Measurements from ENCODE around the gene CLEC2L.

The CLEC2L gene

DNA sequence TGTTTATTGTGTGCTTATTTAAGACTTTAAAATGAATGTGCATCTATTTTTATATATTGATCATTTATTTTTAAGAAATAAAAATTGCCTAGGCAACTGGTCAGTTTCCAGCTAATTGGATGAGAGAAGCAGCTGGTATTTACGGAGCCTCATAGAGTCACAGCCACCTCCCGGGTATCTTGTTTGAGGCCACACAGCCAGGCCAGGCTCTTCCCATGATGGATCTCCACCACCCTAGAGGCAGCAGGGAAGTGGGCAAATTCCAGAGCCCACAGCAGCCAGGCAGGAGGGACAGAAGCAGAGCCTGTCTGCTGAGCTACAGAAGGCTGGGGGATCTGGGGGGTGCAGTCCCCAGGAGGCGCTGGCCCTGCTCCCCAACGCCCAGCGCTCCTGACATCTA lies 61.6 kb downstream of the CLEC2L start:
- H3K9me2 ChIP-seq (replicated peaks; ENCODE audit: insufficient read depth, low read length): no peaks in the 10 kb centered on the region
- no peaks in the 10 kb centered on the region for H3K27me3 ChIP-seq (ENCODE audit: low read length)
- H3K27ac ChIP-seq (ENCODE audit: low read depth, low read length): no peak overlapping the region
- no peak overlapping the region for H3K4me3 ChIP-seq (ENCODE audit: insufficient read depth, low read length, poor library complexity, severe bottlenecking)
- H3K9ac ChIP-seq (ENCODE audit: low read length): no peak overlapping the region
- H3K9me3 ChIP-seq (ENCODE audit: insufficient read depth, low read length): no peaks in the 10 kb centered on the region
- H3K36me3 ChIP-seq (ENCODE audit: low read length): no peaks in the 10 kb centered on the region
- no peaks in the 10 kb centered on the region for H3F3A ChIP-seq (ENCODE audit: insufficient read depth)
- TF ChIP-seq EZH2phosphoT487 (conservative IDR thresholded peaks at IDR 0.05; ENCODE audit: low read length) (no peak), CTCF (IDR thresholded peaks at IDR 0.05; ENCODE audit: insufficient read depth, low read length, poor library complexity, severe bottlenecking) (no peak)
- H3K4me2 ChIP-seq (ENCODE audit: low read depth, low read length, poor library complexity, severe bottlenecking): no peak overlapping the region
- H2AFZ ChIP-seq (ENCODE audit: low read depth, low read length, severe bottlenecking): no peak overlapping the region
- no peaks in the 10 kb centered on the region for H3K79me2 ChIP-seq (ENCODE audit: insufficient read depth, low read length)
- no peaks in the 10 kb centered on the region for H4K20me1 ChIP-seq (ENCODE audit: low read depth, low read length)

DNA sequence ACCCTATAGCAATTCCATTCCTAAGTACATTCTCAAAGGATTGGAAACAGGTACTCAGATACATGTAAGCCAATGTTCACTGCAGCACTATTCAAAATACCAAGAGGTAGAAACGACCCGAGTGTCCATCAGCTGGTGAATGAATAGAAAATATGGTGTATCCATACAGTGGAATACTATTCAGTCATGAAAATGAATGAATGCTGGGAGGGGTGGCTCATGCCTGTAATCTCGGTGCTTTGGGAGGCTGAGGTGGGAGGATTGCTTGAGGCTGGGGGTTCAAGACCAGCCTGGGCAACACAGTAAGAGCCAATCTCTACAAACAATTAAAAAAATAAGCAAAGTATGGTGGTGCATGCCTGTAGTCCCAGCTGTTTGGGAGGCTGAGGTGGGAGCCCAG lies 62.8 kb downstream of the CLEC2L start:
- Histone ChIP-seq H3K27me3 (ENCODE audit: low read length) (no peaks in the 10 kb centered on the region), H3F3A (ENCODE audit: insufficient read depth) (no peaks in the 10 kb centered on the region), H3K9me3 (ENCODE audit: insufficient read depth, low read length) (no peaks in the 10 kb centered on the region), H4K20me1 (ENCODE audit: low read depth, low read length) (no peaks in the 10 kb centered on the region), H2AFZ (ENCODE audit: low read depth, low read length, severe bottlenecking) (no peak overlapping the region), H3K9me2 (replicated peaks; ENCODE audit: insufficient read depth, low read length) (no peaks in the 10 kb centered on the region), H3K4me2 (ENCODE audit: low read depth, low read length, poor library complexity, severe bottlenecking) (no peak overlapping the region), H3K79me2 (ENCODE audit: insufficient read depth, low read length) (no peaks in the 10 kb centered on the region), H3K27ac (ENCODE audit: low read depth, low read length) (no peak overlapping the region), H3K36me3 (ENCODE audit: low read length) (no peaks in the 10 kb centered on the region), H3K9ac (ENCODE audit: low read length) (no peak overlapping the region), H3K4me3 (ENCODE audit: insufficient read depth, low read length, poor library complexity, severe bottlenecking) (no peak overlapping the region)
- TF ChIP-seq CTCF (IDR thresholded peaks at IDR 0.05; ENCODE audit: insufficient read depth, low read length, poor library complexity, severe bottlenecking) (no peak), EZH2phosphoT487 (conservative IDR thresholded peaks at IDR 0.05; ENCODE audit: low read length) (no peak)

DNA sequence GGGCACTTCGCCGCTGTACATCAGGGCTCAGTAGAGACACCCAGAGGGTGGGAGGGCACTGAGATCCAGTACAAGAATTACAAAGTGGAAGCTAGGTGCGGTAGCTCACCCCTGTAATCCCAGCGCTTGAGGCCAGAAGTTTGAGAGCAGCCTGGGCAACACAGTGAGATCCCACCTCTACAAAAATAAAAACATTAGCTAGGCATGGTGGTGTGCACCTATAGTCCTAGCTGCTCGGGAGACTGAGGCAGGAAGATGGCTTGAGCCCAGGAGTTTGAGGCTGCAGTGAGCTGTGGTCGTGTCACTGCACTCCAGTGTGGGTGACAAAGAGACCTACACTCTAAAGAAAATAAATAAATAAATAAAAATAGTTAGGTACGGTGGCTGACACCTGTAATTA lies 64.0 kb downstream of the CLEC2L start:
- H3K9me2 ChIP-seq (replicated peaks; ENCODE audit: insufficient read depth, low read length): no peaks in the 10 kb centered on the region
- no peak overlapping the region for H3K27ac ChIP-seq (ENCODE audit: low read depth, low read length)
- TF ChIP-seq EZH2phosphoT487 (conservative IDR thresholded peaks at IDR 0.05; ENCODE audit: low read length) (no peak), CTCF (IDR thresholded peaks at IDR 0.05; ENCODE audit: insufficient read depth, low read length, poor library complexity, severe bottlenecking) (no peak)
- H3K27me3 ChIP-seq (ENCODE audit: low read length): no peaks in the 10 kb centered on the region
- no peak overlapping the region for H2AFZ ChIP-seq (ENCODE audit: low read depth, low read length, severe bottlenecking)
- H3K79me2 ChIP-seq (ENCODE audit: insufficient read depth, low read length): no peaks in the 10 kb centered on the region
- no peaks in the 10 kb centered on the region for H3F3A ChIP-seq (ENCODE audit: insufficient read depth)
- no peak overlapping the region for H3K4me2 ChIP-seq (ENCODE audit: low read depth, low read length, poor library complexity, severe bottlenecking)
- no peak overlapping the region for H3K9ac ChIP-seq (ENCODE audit: low read length)
- no peaks in the 10 kb centered on the region for H3K9me3 ChIP-seq (ENCODE audit: insufficient read depth, low read length)
- H3K36me3 ChIP-seq (ENCODE audit: low read length): no peaks in the 10 kb centered on the region
- no peaks in the 10 kb centered on the region for H4K20me1 ChIP-seq (ENCODE audit: low read depth, low read length)
- no peak overlapping the region for H3K4me3 ChIP-seq (ENCODE audit: insufficient read depth, low read length, poor library complexity, severe bottlenecking)

DNA sequence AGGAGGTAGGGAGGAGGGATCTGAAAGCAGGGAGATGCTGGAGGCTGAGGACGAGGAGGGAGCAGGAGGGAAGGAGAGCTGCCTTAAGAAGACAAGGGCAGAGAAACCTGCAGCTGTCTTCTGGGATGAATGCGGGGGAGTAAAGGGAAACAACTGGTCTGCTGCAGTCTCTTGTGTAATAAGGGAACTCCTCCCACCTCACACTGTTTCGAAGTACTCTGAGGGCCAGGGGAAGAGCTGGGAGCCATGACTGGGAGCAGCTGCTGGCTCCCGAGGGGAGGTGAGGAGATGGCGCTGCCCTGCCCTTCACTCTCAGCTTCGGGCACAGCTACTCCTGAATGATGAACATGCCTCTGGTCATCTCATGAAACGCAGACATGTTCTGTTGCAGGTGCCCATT lies 65.1 kb downstream of the CLEC2L start:
- Histone ChIP-seq H3K27me3 (ENCODE audit: low read length) (no peaks in the 10 kb centered on the region), H3K9ac (ENCODE audit: low read length) (no peak overlapping the region), H3K9me2 (replicated peaks; ENCODE audit: insufficient read depth, low read length) (no peaks in the 10 kb centered on the region), H3K4me2 (ENCODE audit: low read depth, low read length, poor library complexity, severe bottlenecking) (no peak overlapping the region), H3K27ac (ENCODE audit: low read depth, low read length) (no peak overlapping the region), H4K20me1 (ENCODE audit: low read depth, low read length) (no peaks in the 10 kb centered on the region), H3K36me3 (ENCODE audit: low read length) (no peaks in the 10 kb centered on the region), H3F3A (ENCODE audit: insufficient read depth) (no peaks in the 10 kb centered on the region), H3K4me3 (ENCODE audit: insufficient read depth, low read length, poor library complexity, severe bottlenecking) (no peak overlapping the region), H2AFZ (ENCODE audit: low read depth, low read length, severe bottlenecking) (no peak overlapping the region), H3K9me3 (ENCODE audit: insufficient read depth, low read length) (no peaks in the 10 kb centered on the region), H3K79me2 (ENCODE audit: insufficient read depth, low read length) (no peaks in the 10 kb centered on the region)
- TF ChIP-seq EZH2phosphoT487 (conservative IDR thresholded peaks at IDR 0.05; ENCODE audit: low read length) (no peak), CTCF (IDR thresholded peaks at IDR 0.05; ENCODE audit: insufficient read depth, low read length, poor library complexity, severe bottlenecking) (no peak)
